ENCODE measurements around the gene MXD3.
A peak's percentile ranks its signal among the peaks of the same experiment; 100 is the strongest.
"Not testable (repeated sequence)": the region's sequence is repeated elsewhere in the genome, so short reads cannot be mapped to it uniquely, and the experiment has no call there.

Gene MXD3

DNA sequence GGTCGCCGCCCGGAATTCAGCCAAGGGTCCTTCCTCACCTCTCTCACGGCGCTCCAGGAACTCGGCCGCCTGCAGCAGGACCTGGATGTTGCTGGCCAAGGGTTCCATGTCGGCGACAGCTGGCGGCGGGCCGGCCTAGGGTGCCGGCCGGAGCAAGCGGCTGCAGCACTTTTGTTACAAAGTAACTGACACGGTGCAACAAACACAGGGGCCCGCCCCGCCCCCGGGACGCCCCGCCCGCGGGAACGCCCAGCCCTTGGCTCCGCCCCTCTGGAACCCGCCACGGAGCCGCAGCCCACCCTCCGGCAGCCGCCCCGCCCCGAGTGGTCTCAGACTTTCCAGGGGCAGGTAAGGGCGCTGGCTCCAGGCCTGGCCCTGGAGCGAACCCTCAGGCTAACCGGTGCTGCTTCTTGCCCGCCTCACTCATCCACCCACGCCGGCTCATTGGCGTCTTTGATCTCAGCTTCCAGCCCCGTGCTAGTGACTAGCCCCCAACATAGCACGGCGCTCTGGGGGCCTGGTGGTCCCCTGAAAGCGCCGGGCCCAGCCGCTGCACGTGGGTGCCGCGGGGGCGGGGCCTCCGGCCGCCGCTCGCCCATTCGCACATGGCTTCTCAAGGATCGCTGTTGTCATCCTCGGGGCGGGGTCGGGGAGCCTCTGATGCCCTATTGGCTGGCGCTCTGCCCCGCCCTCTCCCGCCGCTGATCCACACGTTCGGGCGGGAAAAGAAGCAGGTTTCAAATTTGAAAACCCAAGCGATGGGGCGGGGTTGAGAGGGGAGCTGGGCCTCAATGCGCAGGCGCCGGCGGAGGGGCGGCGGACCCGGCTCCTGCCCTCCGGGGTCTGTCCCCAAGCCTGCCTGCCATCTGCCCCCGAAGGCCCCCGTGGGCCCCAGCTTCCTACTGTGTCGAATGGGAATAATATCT is at the start of gene MXD3:
TSS of gene MXD3 (minus strand) at position 176 of the 926 bp plus-strand sequence. CDS start at position 108, 68 bp downstream.
- DNase-seq: peak; percentile 95

GRCh38 chr5:177360740-177361139 is 49.0 kb upstream of the MXD3 start:
- DNase-seq: not testable (repeated sequence)

- no peak for DNase-seq
Measured at GRCh38 chr5:177359860-177360259, 48.2 kb upstream of the MXD3 start.

- DNase-seq: no peak
Measured at GRCh38 chr5:177359451-177359851, 47.8 kb upstream of the MXD3 start.

DNA sequence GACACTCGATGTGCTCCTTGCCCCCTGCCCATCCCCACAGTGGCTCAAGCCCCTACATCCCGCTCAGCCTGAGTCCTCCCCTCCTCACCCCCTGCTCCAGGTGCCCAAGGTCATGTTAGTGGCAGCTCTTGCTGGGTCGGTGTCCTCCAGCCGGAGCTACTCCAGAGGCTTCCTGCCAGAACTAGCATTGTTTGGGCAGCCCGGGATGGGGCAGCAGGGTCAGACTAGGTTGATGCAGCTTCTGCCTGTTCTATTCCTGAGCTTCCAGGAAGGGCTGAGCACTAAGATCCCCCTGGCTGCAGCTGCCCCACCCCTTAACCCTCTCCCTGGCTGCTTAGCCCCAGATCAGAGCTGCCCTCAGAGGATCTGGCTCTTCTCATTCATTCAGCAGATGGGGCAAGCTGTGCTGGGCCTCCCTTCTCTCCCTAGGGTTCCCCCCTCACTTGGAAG is 46.7 kb upstream of the MXD3 start:
- no peak for DNase-seq

DNA sequence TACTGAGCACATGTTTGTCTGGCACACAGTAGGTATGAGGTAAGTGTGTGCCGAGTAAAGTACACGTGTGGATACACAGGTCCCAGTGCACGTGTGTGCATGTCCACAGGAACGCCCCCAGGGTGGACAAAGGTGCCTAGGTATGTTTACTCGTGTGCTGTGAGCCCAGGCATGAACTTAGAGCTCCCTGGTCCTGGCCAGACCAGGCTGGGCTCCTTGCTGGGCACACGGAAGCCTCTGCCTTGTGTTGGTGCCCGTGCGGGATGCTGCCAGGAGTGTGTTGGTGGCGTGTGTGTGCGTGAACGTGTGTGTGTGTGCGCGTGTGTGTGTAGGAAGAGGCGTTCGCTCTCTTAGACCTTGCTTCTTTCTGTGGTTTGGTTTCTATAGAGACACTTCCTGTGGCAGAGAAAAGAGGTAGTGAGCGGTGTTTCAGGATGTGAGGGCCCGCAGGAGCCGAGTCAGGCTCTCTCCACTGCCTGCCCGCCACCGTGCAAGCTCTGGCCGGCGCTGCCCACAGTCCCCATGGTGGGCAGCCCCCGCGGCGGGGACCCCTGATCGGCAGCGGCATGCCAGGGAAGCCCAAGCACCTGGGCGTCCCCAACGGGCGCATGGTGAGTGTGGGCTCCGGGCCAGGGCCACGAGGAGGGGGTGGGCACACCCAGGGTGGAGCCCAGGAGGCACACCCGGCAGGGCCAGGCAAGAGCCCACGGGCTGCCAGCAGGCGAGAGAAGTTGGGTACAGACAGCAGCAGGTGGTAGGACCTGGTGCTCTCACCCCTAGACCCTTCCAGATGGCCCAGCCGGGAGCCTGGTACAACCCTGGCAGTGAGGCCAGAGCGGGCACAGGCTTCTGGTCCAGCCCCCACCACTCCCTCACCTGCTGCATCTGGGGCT is 46.0 kb upstream of the MXD3 start, which contains the start of gene RGS14:
TSS of gene RGS14 (plus strand) at position 466 of the 893 bp plus-strand sequence. CDS start at position 567, 101 bp downstream.
- peak; percentile 34 for DNase-seq

DNA sequence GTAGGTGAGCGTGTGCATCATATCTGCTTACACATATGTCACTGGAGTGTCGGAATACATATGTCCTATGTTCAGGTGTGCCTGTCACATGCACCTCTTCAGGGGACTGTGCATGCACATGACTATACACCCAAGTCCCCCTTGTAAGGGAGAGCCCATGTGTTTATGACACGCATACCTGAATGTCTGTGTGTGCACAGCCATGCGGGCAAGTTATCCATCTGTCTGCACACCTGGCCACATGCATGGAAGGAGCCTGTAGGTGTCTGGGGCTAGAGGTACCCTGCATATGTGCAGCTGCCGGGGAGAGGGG is 45.4 kb upstream of the MXD3 start:
- no peak for DNase-seq

DNA sequence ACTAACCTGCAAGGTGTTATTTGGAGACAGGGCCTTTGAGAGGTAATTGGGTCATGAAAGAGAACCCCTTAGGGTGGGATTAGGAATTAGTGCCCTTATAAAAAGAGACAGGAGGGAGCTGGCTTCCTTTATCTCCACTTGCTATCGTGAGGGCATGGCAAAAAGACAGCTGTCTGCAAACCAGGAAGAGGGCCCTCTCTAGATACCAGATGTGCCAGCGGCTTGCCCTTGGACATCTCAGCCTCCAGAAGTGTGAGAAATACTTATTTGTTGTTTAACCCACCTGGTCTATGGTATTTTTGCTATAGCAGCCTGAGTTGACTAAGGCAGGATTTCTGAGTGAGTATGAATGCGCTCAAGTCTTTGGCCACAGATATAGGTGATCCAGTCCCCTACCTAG is 45.0 kb upstream of the MXD3 start:
- DNase-seq: no peak

DNA sequence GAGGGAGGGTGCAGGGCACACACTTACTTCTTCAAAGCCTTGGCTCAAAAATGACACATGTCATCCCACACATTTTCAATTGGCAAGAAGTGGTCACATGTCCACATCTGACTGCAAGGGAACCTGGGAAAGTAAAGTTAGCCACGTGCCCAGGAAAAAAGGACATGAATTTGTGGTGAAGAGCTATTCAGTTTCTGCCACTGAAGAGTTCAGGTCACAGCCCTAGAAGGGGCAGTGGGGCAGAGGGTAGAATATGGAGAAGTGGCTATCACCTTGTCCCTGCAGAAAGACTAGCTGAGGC is 44.1 kb upstream of the MXD3 start:
- DNase-seq: no peak

DNA sequence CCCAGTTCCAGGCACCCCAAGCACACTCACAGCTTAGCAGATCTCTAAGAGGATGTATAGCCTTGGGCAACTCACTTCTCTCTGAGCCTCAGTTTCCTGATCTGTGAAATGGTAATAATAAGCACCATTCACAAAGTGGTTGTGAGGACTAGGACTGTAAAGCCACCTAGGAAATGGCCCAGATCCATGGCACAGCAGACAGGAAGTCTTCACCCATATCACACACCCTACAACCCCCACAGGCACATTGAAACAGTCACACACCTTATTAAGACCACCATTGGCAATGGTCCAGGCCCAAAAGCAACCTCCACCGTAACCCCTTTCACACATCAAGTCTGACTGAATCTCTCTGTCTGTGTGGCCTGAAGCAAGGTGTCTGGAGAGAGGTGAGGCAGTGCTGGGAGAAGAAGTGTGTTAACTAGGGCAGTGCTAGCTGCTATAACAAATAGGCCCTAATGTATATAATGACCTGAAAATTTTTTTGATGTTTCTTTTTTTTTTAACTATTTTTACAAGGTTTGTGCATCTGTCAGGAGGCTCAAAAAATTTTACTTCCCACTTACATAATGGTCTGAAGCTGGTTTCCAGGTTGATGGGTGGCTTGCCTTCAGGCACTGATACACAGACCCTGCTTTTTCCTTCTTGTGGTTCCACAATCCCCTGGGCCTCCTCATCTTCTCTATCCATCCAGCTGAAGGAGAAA is 43.6 kb upstream of the MXD3 start:
- DNase-seq: no peak

GRCh38 chr5:177354711-177355110 is 43.0 kb upstream of the MXD3 start:
- DNase-seq: no peak

DNA sequence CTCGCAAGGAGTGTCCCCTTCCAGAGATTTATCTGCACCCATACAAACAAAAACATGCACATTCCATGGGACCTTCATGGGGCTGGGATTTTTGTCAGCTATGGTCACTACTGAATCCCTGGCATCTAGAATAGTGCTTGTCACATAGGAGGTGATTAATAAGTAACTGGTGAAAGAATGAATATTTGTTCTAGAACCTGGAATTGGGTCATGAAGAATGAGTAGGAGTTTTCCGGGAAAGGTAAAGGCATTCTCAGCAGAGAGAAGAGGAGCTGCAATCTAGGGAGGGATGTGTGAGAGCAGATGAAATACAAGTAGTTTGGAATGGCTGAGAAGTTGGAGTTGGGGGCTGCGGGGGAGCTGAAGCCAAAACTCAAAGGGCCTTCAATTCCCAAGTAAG is 42.6 kb upstream of the MXD3 start:
- no peak for DNase-seq

DNA sequence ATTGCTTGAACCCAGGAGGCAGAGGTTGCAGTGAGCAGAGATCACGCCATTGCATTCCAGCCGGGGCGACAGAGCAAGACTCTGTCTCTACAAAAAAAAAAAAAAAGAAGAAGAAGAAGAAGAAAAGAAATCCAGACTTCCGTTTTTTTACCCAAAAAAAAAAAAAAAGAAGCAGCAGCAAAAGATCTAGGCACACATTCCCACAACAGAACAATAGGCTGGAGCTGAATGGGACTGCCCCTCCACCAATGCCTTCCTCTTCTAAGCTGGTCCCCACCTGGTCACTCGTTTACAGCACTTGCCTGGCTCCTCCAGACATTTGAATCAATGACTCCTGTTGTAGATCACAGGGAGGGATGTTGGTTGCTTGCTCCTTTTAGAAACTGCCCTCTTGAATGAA is 41.4 kb upstream of the MXD3 start:
- no peak for DNase-seq

DNA sequence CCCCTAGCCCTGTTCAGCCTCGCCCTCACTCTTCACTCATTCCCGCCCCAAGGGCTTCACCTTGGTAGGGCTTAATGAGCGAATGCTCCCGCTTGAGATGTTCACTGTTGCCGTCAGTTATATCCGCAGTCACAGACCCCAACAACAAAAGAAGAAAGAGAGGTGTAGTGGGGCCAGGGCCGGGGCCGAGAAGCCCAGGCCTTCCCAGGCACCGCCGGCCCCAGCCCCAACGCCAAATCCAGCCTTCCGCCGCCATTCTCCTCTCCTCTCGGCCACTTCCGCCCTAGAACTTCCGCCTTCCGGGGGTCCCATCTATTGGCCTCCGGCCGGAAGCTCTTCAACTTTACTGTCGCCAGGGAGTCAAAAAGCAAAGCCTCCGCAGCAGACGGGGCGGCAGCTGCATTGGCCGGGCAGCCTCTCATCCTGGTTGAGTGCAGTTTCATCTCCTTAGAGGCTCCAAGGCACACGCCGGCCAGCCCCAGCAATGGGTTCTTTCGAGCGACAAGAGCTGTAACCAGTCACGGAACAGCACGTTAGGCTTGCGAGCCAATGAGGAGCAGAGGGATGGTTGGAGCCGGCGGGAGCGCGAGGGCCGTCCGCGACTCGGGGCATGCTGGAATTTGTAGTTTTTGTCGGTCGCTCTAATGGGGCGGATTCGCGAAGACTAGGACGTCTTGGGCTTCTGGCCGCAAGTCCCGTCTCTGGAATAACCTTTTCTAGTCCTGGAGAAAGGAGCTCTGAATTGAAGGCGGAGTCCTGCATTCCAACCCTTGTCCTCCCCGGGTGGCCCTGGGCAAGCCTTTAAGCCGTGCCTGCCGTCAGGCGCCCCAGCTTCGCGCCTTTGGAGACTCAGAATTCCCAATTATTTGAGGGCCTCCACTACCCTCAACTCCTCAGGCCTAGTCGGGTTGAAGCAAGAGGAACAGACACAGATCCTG is 40.0 kb upstream of the MXD3 start, which contains the start of gene LMAN2:
TSS of gene LMAN2 (minus strand) at position 277 of the 938 bp plus-strand sequence. CDS start at position 256, 21 bp downstream.
- peak; percentile 88 for DNase-seq

DNA sequence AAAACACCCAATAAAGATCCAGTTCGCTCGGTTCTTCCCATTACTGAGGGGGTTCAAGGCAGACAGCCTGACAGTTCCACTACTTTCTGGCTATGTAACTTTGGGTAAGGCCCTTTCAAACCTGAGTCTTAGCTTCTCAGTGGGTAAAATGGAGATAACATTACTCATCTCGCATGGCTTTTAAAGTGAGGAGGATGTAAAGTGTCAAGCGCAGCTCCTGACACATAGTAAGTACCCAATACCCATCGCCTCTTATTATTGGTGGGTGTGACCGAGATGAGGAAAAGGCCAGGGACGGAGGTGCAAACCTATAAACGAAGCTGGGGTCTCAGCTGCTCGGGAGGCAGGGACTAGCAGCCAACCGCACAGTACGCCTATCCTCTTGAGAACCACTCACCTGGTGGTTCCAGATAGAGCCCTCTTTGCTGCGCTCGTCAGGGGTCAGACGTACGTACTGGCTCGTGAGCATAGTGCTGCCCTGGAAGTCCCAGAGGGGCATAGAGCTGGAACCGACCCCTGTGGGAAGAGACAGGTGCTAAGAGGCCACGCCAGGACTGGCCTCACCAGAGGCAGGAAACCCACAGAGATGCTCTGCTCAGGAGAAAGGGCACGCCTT is 39.2 kb upstream of the MXD3 start:
- DNase-seq: no peak

DNA sequence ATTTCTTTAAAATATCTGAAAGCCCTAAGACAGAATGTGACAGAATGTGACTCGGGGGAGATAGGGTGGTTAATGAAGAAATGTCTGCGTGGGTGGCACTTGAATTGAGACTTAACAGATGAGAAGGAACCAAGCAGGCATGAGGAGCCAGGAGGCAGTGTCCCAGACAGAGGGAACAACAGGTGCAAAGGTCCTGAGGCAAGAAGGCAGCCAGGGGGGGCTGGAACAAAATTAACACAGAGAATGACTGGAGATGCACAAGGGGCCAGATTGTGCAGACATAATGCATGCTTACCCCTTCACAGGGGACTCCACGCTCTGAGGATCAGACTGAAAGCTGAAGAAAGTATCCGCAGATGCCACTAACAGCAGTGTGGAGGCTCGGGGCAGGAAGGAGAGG is 38.1 kb upstream of the MXD3 start:
- no peak for DNase-seq

GRCh38 chr5:177349362-177349647 is 37.6 kb upstream of the MXD3 start:
- no peak for DNase-seq

GRCh38 chr5:177347699-177348098 is 36.0 kb upstream of the MXD3 start:
- DNase-seq: no peak

DNA sequence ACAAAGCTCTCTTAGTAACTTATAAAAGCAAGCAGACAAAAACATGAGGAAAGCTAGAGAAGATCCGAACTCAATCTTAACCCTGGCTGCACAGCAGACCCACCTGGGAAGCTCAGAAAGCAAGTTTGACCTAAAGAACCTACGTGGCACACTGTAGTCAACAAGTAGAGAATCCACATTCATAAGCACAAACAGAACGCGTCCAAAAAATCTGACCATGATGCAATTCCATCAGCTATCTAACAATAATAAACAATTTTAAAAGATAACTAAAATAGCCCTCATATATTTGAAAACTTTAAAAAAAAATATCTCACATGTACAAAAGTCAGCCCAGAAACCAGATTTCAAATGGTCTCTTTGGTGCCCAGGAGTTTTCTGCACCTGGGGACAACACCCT is 35.1 kb upstream of the MXD3 start:
- DNase-seq: no peak

- no peak for DNase-seq
Measured at GRCh38 chr5:177344891-177345290, 33.2 kb upstream of the MXD3 start.

GRCh38 chr5:177343777-177344176 is 32.1 kb upstream of the MXD3 start:
- DNase-seq: no peak

DNA sequence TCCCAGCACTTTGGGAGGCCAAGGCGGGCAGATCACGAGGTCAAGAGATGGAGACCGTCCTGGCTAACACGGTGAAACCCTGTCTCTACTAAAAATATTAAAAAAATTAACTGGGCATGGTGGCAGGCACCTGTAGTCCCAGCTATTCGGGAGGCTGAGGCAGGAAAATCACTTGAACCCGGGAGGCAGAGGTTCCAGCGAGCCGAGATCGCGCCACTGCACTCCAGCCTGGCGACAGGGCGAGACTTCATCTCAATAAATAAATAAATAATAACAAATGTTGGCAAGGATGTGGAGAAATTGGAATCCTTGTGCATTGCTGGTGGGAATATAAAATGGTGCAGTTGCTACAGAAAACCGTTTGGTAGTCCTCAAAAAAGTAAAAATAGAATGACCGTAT is 31.3 kb upstream of the MXD3 start:
- not testable (repeated sequence) for DNase-seq

Data from NCI-H774 (cell line).